GM23338 (cell line): ENCODE data around the gene TTC12. TPM values are rescaled to one million over a fixed set of nuclear protein-coding genes. Genes with fewer than 3 reads are reported as not detected.

Source experiments
- ATAC-seq: fragments of 200-7000 bp; cut with Tn5 transposase; 3 replicates; pipeline ENCODE4 v1.9.1; 2020
- DNase-seq: peaks from one replicate; pipeline ENCODE4 v3.0.0-alpha.2; 2015; ENCODE audit warnings: low spot score
- H2AFZ ChIP-seq: fragments of 200-600 bp; sonication (generic); 2 replicates; pipeline ENCODE4 v1.8.0; 2016; ENCODE audit warnings: antibody characterized with exemption, mild to moderate bottlenecking, moderate library complexity
- H3F3A ChIP-seq: fragments of 200-600 bp; sonication (generic); replicated peaks from 2 replicates; pipeline ENCODE4 v1.8.0; 2017; ENCODE audit warnings: antibody characterized with exemption, mixed run types, low read depth
- H3K27ac ChIP-seq: fragments of 200-600 bp; sonication (generic); 2 replicates; pipeline ENCODE4 v1.6.1; 2016; ENCODE audit warnings: low read depth
- H3K27me3 ChIP-seq: fragments of 200-600 bp; sonication (generic); 2 replicates; pipeline ENCODE4 v1.8.0; 2016; ENCODE audit warnings: mild to moderate bottlenecking, mixed run types, moderate library complexity; ENCODE audit not compliant: insufficient read depth
- H3K36me3 ChIP-seq: fragments of 200-600 bp; sonication (generic); 2 replicates; pipeline ENCODE4 v1.8.0; 2016; ENCODE audit warnings: mild to moderate bottlenecking; ENCODE audit not compliant: insufficient read depth
- H3K4me1 ChIP-seq: fragments of 200-600 bp; sonication (generic); 2 replicates; pipeline ENCODE4 v1.8.0; 2016; ENCODE audit warnings: mild to moderate bottlenecking, moderate library complexity; ENCODE audit not compliant: insufficient read depth
- H3K4me2 ChIP-seq: fragments of 200-600 bp; sonication (generic); 2 replicates; pipeline ENCODE4 v1.7.1; 2017; ENCODE audit warnings: mixed run types
- H3K4me3 ChIP-seq: fragments of 200-600 bp; sonication (generic); 2 replicates; pipeline ENCODE4 v1.6.1; 2016; ENCODE audit warnings: mixed run types
- H3K79me2 ChIP-seq: fragments of 200-600 bp; sonication (generic); replicated peaks from 2 replicates; pipeline ENCODE4 v1.8.0; 2017; ENCODE audit warnings: mild to moderate bottlenecking; ENCODE audit not compliant: insufficient read depth
- H3K9me2 ChIP-seq: fragments of 200-600 bp; sonication (generic); 2 replicates; pipeline ENCODE4 v1.8.0; 2017; ENCODE audit not compliant: insufficient read depth
- H4K20me1 ChIP-seq: fragments of 200-600 bp; sonication (generic); replicated peaks from 2 replicates; pipeline ENCODE4 v1.8.0; 2017; ENCODE audit warnings: mild to moderate bottlenecking; ENCODE audit not compliant: insufficient read depth
- H3K27ac Mint-ChIP-seq: 2 replicates; pipeline ENCODE4 v1.8.0; 2020; ENCODE audit warnings: inconsistent platforms, mild to moderate bottlenecking, moderate library complexity, mixed read lengths
- H3K27me3 Mint-ChIP-seq: 3 replicates; pipeline ENCODE4 v1.8.0; 2022; ENCODE audit warnings: low read depth, mild to moderate bottlenecking, moderate library complexity, mixed read lengths, inconsistent platforms; ENCODE audit not compliant: insufficient read depth, poor library complexity
- H3K36me3 Mint-ChIP-seq: 3 replicates; pipeline ENCODE4 v1.8.0; 2021; ENCODE audit warnings: low read depth, mild to moderate bottlenecking, inconsistent platforms, moderate library complexity, mixed read lengths
- H3K4me1 Mint-ChIP-seq: 3 replicates; pipeline ENCODE4 v1.8.0; 2020; ENCODE audit warnings: mild to moderate bottlenecking, inconsistent platforms, mixed read lengths
- H3K4me3 Mint-ChIP-seq: 3 replicates; pipeline ENCODE4 v1.8.0; 2021; ENCODE audit warnings: moderate library complexity, mild to moderate bottlenecking, inconsistent platforms, mixed read lengths
- H3K9me3 Mint-ChIP-seq: 3 replicates; pipeline ENCODE4 v1.8.0; 2020; ENCODE audit warnings: moderate library complexity, mild to moderate bottlenecking, inconsistent platforms, mixed read lengths
- CREB1 ChIP-seq: fragments of 250-450 bp; sonication (Bioruptor Pico); IDR thresholded peaks from 2 replicates; pipeline ENCODE4 v1.5.0; 2020; ENCODE audit warnings: low read depth, mild to moderate bottlenecking, moderate library complexity
- EZH2 ChIP-seq: fragments of 200-600 bp; sonication (generic); IDR thresholded peaks from one replicate; pipeline ENCODE4 v1.8.0; 2017; ENCODE audit warnings: antibody characterized with exemption, mild to moderate bottlenecking, low read depth; ENCODE audit not compliant: unreplicated experiment
- JUNB ChIP-seq: IDR thresholded peaks from one replicate; pipeline ENCODE4 v1.6.1; 2016; ENCODE audit warnings: antibody characterized with exemption; ENCODE audit not compliant: unreplicated experiment
- NANOG ChIP-seq: IDR thresholded peaks from 2 replicates; pipeline ENCODE4 v1.6.1; 2016; ENCODE audit warnings: antibody characterized with exemption, borderline replicate concordance
- POLR2AphosphoS5 ChIP-seq: IDR thresholded peaks from 2 replicates; pipeline ENCODE4 v1.6.1; 2016; ENCODE audit warnings: antibody characterized with exemption, low read depth
- STAT1 ChIP-seq: IDR thresholded peaks from one replicate; pipeline ENCODE4 v1.6.1; 2016; ENCODE audit warnings: antibody characterized with exemption; ENCODE audit not compliant: unreplicated experiment
- polyA plus RNA-seq: library from polyadenylated mRNA; unstranded; fragments of >200 nt; fragmentation: Nextera tagmentation; extraction: Ambion mirVana; gene quantifications from 2 replicates; pipeline ENCODE4 v1.2.1, GENCODE V29; 2016
- total RNA-seq: library from RNA; depleted of rRNA; stranded (reverse); fragments of >200 nt; shearing (Covaris generic); gene quantifications from 2 replicates; pipeline ENCODE4 v1.2.3, GENCODE V29; 2014
- TF ChIP-seq, protein P1 (sequence below), 2 experiments: fragments of 200-600 bp in 1 of 2; sonication (generic) in 1 of 2; conservative IDR thresholded peaks; 2 replicates each; pipeline versions ENCODE4 v1.5.1 to v1.6.1; 2016 to 2017; ENCODE audit warnings: antibody characterized with exemption in 2 of 2, low read depth in 2 of 2, mild to moderate bottlenecking in 2 of 2, moderate library complexity in 1 of 2
- TF ChIP-seq, protein P2 (sequence below): IDR thresholded peaks from one replicate; pipeline ENCODE4 v1.6.1; 2018; ENCODE audit warnings: antibody characterized with exemption; ENCODE audit not compliant: unreplicated experiment
- TF ChIP-seq, protein P3 (sequence below): IDR thresholded peaks from 2 replicates; pipeline ENCODE4 v1.6.1; 2016; ENCODE audit warnings: antibody characterized with exemption

The TTC12 gene
- total and polyA plus RNA-seq, 2 experiments from 2014 or later, result 3.4 to 12.5 TPM

DNA sequence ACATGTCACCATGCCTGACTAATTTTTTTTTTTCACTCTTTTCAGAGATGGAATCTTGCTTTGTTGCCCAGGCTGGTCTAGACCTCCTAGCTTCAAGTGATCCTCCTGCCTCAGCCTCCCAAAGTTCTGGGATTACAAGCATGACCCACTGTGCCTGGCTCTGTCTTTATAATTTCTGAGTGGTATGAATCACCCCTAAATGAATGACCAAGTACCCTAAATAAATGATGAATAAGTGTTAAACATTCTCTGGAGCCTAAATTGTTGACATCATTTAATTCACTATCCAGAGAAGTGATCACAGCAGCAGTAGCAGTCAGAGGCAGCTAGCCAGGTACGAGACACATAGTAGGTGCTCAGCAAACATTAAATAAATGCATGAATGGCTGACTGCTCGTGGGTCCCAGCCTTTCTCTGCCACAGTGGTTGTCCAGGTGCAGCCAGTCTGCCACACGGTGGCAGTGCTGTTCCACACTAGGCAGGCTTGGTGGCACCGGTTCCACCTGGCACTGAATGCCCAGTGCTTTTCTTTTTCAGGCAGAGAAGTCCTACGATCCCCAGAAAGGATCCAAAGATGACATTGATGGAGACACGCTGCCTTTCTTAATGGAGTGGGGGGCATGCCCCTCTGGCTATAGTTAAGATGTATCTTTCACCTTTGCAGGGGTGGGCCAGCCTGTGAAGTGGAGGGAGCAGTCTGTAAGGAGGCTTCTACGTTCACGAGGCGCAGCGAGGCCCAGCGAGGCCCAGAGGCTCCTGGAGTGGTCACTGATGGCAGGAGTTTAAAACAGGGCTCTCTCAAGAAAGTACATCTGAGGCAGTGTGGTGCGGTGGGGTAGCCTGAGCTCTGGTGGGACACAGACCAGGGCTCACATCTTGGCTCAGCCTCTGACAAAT lies 8.7 kb upstream of the TTC12 start:
- H3K27me3 Mint-ChIP-seq, result no peaks in the 10 kb centered on the region
- Histone ChIP-seq H3K4me1 (no peaks in the 10 kb centered on the region), H3K4me2 (no peak overlapping the region), H3F3A (no peaks in the 10 kb centered on the region), H3K27me3 (no peaks in the 10 kb centered on the region), H2AFZ (no peak overlapping the region), H3K27ac (no peak overlapping the region), H4K20me1 (no peaks in the 10 kb centered on the region), H3K9me2 (no peaks in the 10 kb centered on the region), H3K36me3 (no peaks in the 10 kb centered on the region), H3K79me2 (no peaks in the 10 kb centered on the region), H3K4me3 (no peak overlapping the region)
- H3K9me3 Mint-ChIP-seq, result no peaks in the 10 kb centered on the region
- H3K4me1 Mint-ChIP-seq, result peaks cover 3% of the 10 kb centered on the region; the same call in 2 of the 3 replicates
- no peak overlapping the region for H3K27ac Mint-ChIP-seq
- no peaks in the 10 kb centered on the region for H3K36me3 Mint-ChIP-seq
- DNase-seq, result peak; percentile 83
- H3K4me3 Mint-ChIP-seq, result no peak overlapping the region
- peak; percentile 100 for ATAC-seq
- TF ChIP-seq, protein P1, sequence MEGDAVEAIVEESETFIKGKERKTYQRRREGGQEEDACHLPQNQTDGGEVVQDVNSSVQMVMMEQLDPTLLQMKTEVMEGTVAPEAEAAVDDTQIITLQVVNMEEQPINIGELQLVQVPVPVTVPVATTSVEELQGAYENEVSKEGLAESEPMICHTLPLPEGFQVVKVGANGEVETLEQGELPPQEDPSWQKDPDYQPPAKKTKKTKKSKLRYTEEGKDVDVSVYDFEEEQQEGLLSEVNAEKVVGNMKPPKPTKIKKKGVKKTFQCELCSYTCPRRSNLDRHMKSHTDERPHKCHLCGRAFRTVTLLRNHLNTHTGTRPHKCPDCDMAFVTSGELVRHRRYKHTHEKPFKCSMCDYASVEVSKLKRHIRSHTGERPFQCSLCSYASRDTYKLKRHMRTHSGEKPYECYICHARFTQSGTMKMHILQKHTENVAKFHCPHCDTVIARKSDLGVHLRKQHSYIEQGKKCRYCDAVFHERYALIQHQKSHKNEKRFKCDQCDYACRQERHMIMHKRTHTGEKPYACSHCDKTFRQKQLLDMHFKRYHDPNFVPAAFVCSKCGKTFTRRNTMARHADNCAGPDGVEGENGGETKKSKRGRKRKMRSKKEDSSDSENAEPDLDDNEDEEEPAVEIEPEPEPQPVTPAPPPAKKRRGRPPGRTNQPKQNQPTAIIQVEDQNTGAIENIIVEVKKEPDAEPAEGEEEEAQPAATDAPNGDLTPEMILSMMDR (conservative IDR thresholded peaks at IDR 0.05; ENCODE audit: low read depth in 2 of 2), result peak; percentile 88 to 99
- no peak for TF ChIP-seq STAT1
- TF ChIP-seq, protein P2, sequence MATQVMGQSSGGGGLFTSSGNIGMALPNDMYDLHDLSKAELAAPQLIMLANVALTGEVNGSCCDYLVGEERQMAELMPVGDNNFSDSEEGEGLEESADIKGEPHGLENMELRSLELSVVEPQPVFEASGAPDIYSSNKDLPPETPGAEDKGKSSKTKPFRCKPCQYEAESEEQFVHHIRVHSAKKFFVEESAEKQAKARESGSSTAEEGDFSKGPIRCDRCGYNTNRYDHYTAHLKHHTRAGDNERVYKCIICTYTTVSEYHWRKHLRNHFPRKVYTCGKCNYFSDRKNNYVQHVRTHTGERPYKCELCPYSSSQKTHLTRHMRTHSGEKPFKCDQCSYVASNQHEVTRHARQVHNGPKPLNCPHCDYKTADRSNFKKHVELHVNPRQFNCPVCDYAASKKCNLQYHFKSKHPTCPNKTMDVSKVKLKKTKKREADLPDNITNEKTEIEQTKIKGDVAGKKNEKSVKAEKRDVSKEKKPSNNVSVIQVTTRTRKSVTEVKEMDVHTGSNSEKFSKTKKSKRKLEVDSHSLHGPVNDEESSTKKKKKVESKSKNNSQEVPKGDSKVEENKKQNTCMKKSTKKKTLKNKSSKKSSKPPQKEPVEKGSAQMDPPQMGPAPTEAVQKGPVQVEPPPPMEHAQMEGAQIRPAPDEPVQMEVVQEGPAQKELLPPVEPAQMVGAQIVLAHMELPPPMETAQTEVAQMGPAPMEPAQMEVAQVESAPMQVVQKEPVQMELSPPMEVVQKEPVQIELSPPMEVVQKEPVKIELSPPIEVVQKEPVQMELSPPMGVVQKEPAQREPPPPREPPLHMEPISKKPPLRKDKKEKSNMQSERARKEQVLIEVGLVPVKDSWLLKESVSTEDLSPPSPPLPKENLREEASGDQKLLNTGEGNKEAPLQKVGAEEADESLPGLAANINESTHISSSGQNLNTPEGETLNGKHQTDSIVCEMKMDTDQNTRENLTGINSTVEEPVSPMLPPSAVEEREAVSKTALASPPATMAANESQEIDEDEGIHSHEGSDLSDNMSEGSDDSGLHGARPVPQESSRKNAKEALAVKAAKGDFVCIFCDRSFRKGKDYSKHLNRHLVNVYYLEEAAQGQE, result no peak

DNA sequence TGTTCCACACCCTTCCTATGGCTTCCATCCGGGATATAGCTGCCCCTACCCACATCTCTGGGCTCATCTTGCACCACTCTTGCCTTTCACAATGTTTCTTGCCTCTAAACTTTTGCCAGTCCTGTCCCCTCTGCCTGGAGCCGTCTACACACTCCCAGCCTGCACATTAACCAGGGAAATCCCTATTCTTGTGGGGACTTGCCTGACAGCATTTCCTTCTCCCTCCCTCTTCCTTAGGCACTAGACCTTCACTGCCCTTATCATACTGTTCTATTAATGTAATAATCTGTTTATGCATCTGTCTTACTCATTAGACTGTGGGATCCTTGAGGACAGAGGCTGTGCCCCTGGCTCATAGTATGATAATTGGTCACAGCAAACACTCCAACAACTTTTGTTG lies 5.8 kb upstream of the TTC12 start:
- Histone ChIP-seq H3K9me2 (no peaks in the 10 kb centered on the region), H2AFZ (no peak overlapping the region), H4K20me1 (no peaks in the 10 kb centered on the region), H3K27me3 (0 out of 2 replicates have a peak, but pooled peaks cover 4% of the 10 kb centered on the region), H3K79me2 (no peaks in the 10 kb centered on the region), H3K4me2 (no peak overlapping the region), H3K27ac (no peak overlapping the region), H3K36me3 (no peaks in the 10 kb centered on the region), H3F3A (no peaks in the 10 kb centered on the region), H3K4me1 (0 out of 2 replicates have a peak, but pooled peaks cover 2% of the 10 kb centered on the region), H3K4me3 (no peak overlapping the region)
- Mint-ChIP-seq H3K27me3 (peaks cover 7% of the 10 kb centered on the region), H3K4me1 (peaks cover 7% of the 10 kb centered on the region), H3K36me3 (no peaks in the 10 kb centered on the region), H3K4me3 (no peak overlapping the region), H3K27ac (no peak overlapping the region), H3K9me3 (peaks cover under 1% of the 10 kb centered on the region; the same call in 1 of the 3 replicates)
- no peak for DNase-seq
- TF ChIP-seq, protein P3, sequence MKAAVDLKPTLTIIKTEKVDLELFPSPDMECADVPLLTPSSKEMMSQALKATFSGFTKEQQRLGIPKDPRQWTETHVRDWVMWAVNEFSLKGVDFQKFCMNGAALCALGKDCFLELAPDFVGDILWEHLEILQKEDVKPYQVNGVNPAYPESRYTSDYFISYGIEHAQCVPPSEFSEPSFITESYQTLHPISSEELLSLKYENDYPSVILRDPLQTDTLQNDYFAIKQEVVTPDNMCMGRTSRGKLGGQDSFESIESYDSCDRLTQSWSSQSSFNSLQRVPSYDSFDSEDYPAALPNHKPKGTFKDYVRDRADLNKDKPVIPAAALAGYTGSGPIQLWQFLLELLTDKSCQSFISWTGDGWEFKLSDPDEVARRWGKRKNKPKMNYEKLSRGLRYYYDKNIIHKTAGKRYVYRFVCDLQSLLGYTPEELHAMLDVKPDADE, result no peak
- TF ChIP-seq NANOG (no peak), EZH2 (no peak), POLR2AphosphoS5 (no peak), JUNB (no peak), CREB1 (no peak)
- no peak for ATAC-seq
